HEK293T (cell line): Measurements from ENCODE around the gene DMXL1.

Experiments
- ELF4 ChIP-seq: fragments of 450-650 bp; IDR thresholded peaks from 2 replicates; pipeline ENCODE4 v1.6.1; 2017; ENCODE audit warnings: antibody characterized with exemption
- FOXA1 ChIP-seq: fragments of 450-650 bp; IDR thresholded peaks from 2 replicates; pipeline ENCODE4 v1.6.1; 2016; ENCODE audit warnings: mild to moderate bottlenecking
- L3MBTL2 ChIP-seq: fragments of 450-650 bp; conservative IDR thresholded peaks from 2 replicates; pipeline ENCODE4 v1.6.1; 2016; ENCODE audit warnings: mild to moderate bottlenecking
- LEF1 ChIP-seq: fragments of 450-650 bp; IDR thresholded peaks from 2 replicates; pipeline ENCODE4 v1.6.1; 2017; ENCODE audit warnings: mild to moderate bottlenecking, borderline replicate concordance
- PKNOX1 ChIP-seq: fragments of 450-650 bp; IDR thresholded peaks from 2 replicates; pipeline ENCODE4 v1.6.1; 2016
- SUZ12 ChIP-seq: fragments of 450-650 bp; IDR thresholded peaks from 2 replicates; pipeline ENCODE4 v1.6.1; 2016; ENCODE audit warnings: mild to moderate bottlenecking
- ZNF384 ChIP-seq: fragments of 450-650 bp; IDR thresholded peaks from 2 replicates; pipeline ENCODE4 v1.6.1; 2016

- no peak for TF ChIP-seq SUZ12
- no peak for TF ChIP-seq L3MBTL2
- TF ChIP-seq ELF4: no peak
- TF ChIP-seq PKNOX1: no peak
- TF ChIP-seq ZNF384: no peak
- TF ChIP-seq LEF1: no peak
- no peak for TF ChIP-seq FOXA1
Measured at GRCh38 chr5:119239119-119239417, 168.2 kb downstream of the DMXL1 start.
